Fibroblast of mammary gland (primary cell): ENCODE measurements around the gene GOLGA8A.
"Not testable (repeated sequence)": the region's sequence is repeated elsewhere in the genome, so short reads cannot be mapped to it uniquely, and the experiment has no call there.

Experiments used
- DNase-seq: peaks from one replicate; pipeline ENCODE4 v3.0.0-alpha.2; 2010; ENCODE audit warnings: low read depth
- H3K4me3 ChIP-seq: 2 replicates; pipeline ENCODE4 v1.5.1; 2011; ENCODE audit warnings: low read depth, mild to moderate bottlenecking, low read length, moderate library complexity; ENCODE audit not compliant: control insufficient read depth

The GOLGA8A gene

GRCh38 chr15:34389594-34390086, 48.0 kb downstream of the GOLGA8A start:
- DNase-seq, H3K4me3 ChIP-seq: not testable (repeated sequence)
